ENCODE measurements around the gene WDR11.

The WDR11 gene

DNA sequence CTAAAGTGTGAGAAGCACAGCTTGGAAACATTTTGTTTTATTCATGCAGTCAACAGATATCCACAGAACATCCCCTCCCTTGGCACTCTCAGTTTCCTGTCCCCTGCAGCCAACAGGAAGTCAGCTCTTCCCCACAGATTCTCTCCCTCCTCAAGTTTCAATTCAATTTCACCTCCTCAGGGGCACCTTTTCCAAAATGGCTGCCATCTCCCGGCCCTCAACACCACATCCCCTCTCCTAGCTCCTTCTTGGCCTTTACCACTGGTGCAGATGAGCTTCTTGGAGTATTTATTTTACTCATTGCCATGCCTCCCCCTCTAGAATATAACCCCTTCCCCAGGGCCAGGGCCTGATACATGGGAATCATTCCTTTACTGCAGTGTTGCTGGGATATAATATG is 94.0 kb downstream of the WDR11 start:
- no peak for DNase-seq

DNA sequence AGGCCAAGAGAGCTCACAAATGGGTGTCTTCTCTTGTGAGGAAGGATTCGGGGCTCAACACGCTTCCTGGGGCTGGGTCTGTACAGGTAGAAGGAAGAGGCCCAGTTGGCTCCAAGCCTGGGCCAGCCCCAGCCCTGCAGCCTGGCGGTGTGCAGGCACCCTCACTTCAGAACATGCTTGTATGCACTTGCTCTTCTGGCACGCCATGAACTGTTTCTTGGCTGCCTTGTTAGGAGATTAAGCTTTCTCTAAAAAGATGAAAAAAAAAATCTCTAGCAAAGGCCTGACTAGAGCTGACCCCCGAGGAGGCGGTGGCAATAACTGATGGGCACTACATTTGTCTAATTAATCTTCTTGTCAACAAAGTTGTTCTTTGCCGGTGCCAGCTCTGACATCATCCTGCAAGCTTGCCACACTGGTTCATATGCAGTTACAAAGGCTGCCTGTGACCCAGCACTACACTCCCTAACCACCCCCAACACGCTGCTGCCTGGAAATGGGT is 94.7 kb downstream of the WDR11 start:
- DNase-seq, result no peak

DNA sequence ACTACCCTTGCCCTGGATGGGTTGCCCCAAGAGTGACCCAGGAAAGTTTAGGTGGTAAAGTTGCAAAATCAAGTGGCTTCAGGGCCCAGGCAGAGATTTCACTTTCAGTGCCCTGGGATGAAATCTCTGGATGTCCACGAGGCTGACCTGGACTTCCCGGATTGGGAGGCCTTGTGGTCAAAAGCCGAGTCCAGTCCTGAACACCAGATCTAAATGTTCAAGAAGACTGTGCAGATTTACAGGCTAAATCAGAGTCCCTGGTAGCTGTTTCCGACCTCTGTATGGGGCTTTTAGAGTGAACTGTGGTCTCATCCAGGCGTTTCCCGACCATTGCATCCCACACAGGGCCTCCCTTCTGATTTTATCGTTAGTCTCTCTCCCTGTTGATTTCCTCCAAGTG is 95.3 kb downstream of the WDR11 start:
- DNase-seq, result no peak

DNA sequence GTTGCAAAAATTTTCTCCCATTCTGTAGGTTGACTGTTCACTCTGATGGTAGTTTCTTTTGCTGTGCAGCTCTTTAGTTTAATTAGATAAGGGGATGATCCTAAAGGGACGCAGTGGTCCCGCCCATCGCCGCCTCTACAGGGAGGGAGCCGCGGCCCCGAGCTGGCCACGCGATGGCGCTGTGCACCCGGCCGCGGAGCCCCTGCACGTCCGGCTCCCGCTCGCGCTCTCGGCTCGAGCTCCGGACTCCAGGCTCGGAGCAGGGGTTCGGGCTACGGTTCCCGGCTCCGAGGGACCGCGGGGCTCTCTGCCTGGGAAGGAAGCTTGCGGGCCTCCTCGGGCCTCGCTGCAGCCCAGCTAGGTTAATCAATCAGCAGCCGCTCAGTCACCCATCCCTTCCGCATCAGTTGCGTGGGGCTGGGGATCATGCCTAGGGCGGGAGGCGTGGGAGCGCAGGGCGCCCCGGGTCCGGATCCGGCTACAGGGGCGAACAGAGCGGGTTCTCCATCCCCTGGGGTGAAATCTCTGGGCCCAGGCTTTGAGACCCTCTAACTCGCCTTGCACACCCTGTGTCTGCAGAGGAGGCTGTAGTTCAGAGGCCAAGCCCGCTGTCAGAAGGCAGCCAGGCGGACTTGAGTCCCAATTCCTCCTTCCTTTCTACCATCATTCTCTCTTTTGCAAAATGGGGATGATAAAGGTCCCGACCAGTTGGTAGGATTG is 97.9 kb downstream of the WDR11 start:
- DNase-seq, result no peak

DNA sequence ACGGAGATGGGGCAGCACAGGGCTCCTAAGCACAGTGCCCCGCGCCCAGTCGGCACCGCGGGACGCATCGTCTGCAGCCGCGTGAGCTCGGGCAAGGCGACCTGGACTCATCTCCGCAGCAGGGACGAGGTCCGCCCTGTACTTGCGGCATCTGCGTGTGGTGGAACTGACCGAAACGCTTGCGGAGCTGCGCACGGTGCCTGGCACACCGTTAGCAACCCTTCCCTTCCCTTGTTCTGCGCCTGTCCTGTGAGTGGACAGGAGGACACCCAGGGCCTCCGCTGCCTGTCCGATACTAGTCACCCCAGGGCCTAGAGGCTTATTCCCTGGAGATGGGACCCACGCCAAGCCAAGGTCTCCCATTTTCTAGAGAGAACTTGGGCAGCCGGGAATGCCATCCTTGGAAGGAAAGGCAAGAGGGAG is 98.5 kb downstream of the WDR11 start:
- no peak for DNase-seq

DNA sequence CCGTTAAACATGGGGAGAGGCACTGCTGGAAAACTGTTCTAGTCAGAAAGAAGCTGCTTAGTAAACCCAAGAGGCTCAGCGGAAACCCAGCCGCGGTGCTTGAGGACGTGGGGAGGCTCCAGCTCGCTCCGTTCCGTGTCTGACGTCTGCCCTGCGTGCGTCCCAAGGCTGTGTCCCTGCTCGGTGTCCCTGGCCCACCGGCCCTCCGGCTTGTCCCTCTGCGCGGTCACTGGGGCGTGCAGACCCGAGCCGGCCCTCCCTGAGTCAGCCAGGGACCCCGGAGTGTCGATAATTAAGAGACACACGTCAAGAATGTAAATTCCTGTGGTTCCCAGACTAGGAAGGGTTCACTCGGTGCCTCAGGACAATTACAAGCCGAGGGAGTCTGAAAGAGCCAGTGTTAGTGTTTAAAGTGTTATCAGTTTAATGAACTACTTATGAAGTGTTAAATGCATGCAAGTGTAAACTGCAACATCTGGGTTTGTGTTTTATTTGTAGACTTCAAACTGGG is 98.9 kb downstream of the WDR11 start:
- no peak for DNase-seq

DNA sequence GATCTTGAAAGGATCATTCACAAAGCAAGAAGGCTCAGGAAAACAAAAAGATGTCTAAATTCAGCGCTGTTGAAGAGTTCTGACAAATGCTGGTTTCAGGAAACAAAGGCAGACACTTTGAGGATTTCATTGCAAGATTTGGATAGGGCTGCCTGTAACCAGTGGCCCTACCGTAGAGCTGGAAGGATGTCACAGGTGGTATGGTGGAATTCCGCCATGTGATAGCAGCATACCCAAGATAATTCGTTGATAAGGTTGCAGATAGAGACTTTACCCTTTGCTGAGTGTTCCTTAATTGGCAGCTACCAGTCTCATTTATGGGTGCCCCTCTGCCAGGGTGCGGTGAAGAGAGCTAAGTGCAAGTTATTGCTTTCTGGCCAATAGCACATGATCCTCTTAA is 100.1 kb downstream of the WDR11 start:
- DNase-seq, result no peak

DNA sequence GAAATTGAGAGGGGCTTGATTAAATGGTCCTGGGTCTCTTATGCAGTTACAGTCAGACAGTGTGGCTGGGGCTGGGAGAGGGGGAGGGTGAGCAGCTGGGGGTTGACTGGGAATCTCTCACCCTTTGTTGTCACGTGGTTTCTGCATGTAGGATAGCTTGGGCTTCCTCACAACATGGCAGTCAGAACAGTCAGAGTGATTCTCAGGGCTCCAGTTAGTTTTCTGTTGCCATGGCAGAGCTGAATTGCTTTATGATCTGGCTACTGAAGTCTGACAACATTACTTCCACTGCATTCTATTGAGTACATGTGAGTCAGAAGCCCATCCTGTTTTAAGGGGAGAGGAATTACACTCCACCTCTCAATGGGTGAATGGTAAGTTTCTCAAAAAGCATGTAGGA is 102.7 kb downstream of the WDR11 start:
- no peak for DNase-seq
